HEK293 (cell line): ENCODE results near the gene NOXO1.

ENCODE experiments used
- SETDB1 ChIP-seq: IDR thresholded peaks from one replicate; pipeline ENCODE4 v1.6.1; 2017; ENCODE audit warnings: mild to moderate bottlenecking, low read length, moderate library complexity, mixed read lengths; ENCODE audit not compliant: insufficient read length
- TRIM28 ChIP-seq: IDR thresholded peaks from 2 replicates; pipeline ENCODE4 v1.6.1; 2011; ENCODE audit warnings: low read length, control low read depth, borderline replicate concordance
- ZNF202 ChIP-seq: fragments of 450-650 bp; formaldehyde crosslinking; IDR thresholded peaks from 2 replicates; pipeline ENCODE4 v1.5.1; 2016; ENCODE audit warnings: missing biosample characterization, missing genetic modification characterization, borderline replicate concordance
- TF ChIP-seq, protein P1 (sequence below): fragments of 450-650 bp; IDR thresholded peaks from 2 replicates; pipeline ENCODE4 v1.5.1; 2018; ENCODE audit warnings: missing biosample characterization, missing genetic modification characterization
- TF ChIP-seq, protein P2 (sequence below): fragments of 450-650 bp; formaldehyde crosslinking; IDR thresholded peaks from 2 replicates; pipeline ENCODE4 v1.5.1; 2016; ENCODE audit warnings: missing biosample characterization, missing genetic modification characterization
- TF ChIP-seq, protein P3 (sequence below): fragments of 450-650 bp; formaldehyde crosslinking; IDR thresholded peaks from 2 replicates; pipeline ENCODE4 v1.5.1; 2016; ENCODE audit warnings: missing biosample characterization, missing genetic modification characterization

DNA sequence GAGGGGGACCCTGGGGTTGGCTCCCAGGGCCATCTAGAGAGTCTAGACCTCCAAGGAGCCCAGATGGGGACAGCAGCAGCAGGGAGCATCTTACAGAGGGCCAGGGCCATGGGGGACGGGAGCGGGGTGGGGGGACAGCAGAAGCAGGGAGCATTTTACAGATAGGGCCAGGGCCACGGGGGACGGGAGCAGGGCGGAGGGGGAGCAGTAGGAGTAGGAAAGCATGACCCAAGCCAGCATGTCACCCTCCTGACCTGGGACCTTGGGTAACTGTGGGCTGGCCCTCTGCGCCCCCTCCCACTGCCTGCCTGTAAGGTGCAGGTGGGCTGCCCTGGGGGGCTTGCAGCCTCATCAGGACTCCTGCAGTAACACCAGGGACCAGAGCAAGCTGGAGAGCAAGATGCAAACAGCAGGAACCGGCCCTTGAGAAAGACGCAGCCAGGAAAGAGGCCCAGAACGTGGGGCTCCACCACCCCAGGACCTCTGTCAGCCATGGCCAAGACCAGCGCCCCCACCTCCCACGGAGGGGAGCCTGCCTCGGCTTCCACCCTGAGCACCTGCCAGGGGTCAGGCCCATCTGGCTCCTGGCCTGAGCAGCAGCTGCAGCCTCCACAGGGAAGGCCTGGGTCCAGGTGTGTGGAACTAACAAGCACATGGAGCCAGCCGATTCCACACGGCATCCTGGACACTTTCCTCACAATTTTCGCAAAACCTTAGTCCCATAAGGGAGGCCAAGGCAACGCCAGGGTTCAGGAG, 26.0 kb upstream of the NOXO1 start:
- TF ChIP-seq, protein P1, sequence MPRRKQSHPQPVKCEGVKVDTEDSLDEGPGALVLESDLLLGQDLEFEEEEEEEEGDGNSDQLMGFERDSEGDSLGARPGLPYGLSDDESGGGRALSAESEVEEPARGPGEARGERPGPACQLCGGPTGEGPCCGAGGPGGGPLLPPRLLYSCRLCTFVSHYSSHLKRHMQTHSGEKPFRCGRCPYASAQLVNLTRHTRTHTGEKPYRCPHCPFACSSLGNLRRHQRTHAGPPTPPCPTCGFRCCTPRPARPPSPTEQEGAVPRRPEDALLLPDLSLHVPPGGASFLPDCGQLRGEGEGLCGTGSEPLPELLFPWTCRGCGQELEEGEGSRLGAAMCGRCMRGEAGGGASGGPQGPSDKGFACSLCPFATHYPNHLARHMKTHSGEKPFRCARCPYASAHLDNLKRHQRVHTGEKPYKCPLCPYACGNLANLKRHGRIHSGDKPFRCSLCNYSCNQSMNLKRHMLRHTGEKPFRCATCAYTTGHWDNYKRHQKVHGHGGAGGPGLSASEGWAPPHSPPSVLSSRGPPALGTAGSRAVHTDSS (tag by site-specific recombination): no peak
- TF ChIP-seq SETDB1 (no peak), ZNF202 (tag by site-specific recombination) (no peak), TRIM28 (no peak)
- TF ChIP-seq, protein P2, sequence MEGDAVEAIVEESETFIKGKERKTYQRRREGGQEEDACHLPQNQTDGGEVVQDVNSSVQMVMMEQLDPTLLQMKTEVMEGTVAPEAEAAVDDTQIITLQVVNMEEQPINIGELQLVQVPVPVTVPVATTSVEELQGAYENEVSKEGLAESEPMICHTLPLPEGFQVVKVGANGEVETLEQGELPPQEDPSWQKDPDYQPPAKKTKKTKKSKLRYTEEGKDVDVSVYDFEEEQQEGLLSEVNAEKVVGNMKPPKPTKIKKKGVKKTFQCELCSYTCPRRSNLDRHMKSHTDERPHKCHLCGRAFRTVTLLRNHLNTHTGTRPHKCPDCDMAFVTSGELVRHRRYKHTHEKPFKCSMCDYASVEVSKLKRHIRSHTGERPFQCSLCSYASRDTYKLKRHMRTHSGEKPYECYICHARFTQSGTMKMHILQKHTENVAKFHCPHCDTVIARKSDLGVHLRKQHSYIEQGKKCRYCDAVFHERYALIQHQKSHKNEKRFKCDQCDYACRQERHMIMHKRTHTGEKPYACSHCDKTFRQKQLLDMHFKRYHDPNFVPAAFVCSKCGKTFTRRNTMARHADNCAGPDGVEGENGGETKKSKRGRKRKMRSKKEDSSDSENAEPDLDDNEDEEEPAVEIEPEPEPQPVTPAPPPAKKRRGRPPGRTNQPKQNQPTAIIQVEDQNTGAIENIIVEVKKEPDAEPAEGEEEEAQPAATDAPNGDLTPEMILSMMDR (tag by site-specific recombination): no peak
- TF ChIP-seq, protein P3, sequence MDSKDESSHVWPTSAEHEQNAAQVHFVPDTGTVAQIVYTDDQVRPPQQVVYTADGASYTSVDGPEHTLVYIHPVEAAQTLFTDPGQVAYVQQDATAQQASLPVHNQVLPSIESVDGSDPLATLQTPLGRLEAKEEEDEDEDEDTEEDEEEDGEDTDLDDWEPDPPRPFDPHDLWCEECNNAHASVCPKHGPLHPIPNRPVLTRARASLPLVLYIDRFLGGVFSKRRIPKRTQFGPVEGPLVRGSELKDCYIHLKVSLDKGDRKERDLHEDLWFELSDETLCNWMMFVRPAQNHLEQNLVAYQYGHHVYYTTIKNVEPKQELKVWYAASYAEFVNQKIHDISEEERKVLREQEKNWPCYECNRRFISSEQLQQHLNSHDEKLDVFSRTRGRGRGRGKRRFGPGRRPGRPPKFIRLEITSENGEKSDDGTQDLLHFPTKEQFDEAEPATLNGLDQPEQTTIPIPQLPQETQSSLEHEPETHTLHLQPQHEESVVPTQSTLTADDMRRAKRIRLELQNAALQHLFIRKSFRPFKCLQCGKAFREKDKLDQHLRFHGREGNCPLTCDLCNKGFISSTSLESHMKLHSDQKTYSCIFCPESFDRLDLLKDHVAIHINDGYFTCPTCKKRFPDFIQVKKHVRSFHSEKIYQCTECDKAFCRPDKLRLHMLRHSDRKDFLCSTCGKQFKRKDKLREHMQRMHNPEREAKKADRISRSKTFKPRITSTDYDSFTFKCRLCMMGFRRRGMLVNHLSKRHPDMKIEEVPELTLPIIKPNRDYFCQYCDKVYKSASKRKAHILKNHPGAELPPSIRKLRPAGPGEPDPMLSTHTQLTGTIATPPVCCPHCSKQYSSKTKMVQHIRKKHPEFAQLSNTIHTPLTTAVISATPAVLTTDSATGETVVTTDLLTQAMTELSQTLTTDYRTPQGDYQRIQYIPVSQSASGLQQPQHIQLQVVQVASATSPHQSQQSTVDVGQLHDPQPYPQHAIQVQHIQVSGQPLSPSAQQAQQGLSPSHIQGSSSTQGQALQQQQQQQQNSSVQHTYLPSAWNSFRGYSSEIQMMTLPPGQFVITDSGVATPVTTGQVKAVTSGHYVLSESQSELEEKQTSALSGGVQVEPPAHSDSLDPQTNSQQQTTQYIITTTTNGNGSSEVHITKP (tag by site-specific recombination): no peak
